ENCODE measurements around the gene DNPEP.

The DNPEP gene

DNA sequence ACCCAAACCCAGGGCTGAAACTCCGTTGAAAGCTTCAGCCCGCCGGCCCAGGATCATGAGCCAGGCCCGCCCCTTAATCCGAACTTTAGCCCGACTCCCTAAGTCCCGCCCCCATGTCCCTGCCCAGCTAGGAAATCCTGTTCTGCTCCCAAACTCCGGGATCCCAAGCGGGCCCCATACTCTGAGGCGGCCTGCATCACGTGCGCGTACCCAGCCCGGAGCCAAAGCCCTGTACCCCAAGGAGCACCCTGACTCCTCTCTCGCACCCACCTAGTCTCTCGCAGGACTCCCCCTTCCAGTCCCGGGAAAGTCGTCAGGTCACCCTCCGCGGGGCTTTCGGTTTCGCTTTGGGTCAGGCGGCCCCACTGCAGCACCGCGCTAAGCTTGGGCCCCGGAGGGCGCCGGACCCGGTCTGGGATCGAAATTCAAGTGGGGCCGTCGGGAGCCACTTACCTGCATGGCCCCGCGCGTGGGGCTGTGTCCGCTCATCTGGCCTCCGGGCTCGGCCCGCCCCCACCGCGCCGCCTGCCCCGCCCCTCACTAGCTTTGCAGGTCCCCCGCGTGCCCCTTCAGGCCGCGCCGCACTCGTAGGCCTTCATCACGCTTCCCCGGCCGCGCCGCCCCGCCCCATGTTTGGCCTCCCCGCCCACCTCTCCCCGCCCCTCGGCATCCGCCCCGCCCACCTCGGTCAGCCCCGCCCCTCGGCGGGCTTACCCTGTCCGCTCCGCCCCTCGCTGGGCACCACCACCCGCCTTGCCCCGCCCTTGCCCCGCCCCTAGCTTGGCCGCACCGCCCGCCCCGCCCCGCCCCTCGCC, at the start of gene DNPEP:
Gene DNPEP (minus strand): TSS at position 607 of the 815 bp plus-strand sequence. CDS start 118 bp downstream, at position 489.
- Histone ChIP-seq H3K9me3 (ENCODE audit: insufficient read depth, low read length) (no peaks in the 10 kb centered on the region), H3K4me1 (ENCODE audit: insufficient read depth, insufficient read length) (peaks cover 6% of the 10 kb centered on the region), H3K27me3 (ENCODE audit: insufficient read depth, insufficient read length) (peaks cover 8% of the 10 kb centered on the region), H3K4me3 (ENCODE audit: insufficient read length, low read depth) (peak within 1 kb of the TSS; percentile 85), H3K9ac (ENCODE audit: insufficient read length, low read depth) (peak within 1 kb of the TSS; percentile 86), H3K36me3 (ENCODE audit: insufficient read depth, insufficient read length, low read length) (peaks cover 38% of the 10 kb centered on the region)
- peak; percentile 76 for DNase-seq (ENCODE audit: low read depth, low spot score)
- TF ChIP-seq ZNF274 (IDR thresholded peaks at IDR 0.05; ENCODE audit: low read depth, low read length) (no peak), SUZ12 (IDR thresholded peaks at IDR 0.05; ENCODE audit: extremely low read depth, insufficient read depth, insufficient read length) (no peak), YY1 (IDR thresholded peaks at IDR 0.05; ENCODE audit: insufficient read depth, insufficient read length) (no peak)

DNA sequence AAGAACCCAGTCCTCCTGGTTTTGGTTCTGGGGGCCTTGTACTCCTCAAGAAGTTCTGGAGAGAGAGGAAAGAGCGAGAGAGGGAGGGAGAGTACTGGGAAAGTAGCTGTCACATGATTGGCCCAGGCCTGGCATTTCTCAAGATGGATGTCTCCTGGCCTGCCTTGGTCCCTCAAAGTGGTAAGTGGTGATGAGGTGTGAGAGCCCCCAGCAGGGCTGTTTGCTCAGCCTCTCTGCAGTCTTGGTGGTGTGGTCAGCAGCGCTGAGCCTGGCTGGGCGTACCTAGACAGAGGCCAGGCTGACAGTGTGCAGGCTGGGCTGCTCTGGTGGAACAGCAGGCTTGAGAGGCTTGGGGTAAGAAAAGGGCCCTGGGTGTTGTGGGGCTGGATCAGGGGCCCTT, 49.4 kb upstream of the DNPEP start:
- Histone ChIP-seq H3K9me3 (ENCODE audit: insufficient read depth, low read length) (no peaks in the 10 kb centered on the region), H3K4me3 (ENCODE audit: insufficient read length, low read depth) (no peak overlapping the region), H3K9ac (ENCODE audit: insufficient read length, low read depth) (no peak overlapping the region), H3K36me3 (ENCODE audit: insufficient read depth, insufficient read length, low read length) (no peaks in the 10 kb centered on the region), H3K27me3 (ENCODE audit: insufficient read depth, insufficient read length) (peaks cover 71% of the 10 kb centered on the region), H3K4me1 (ENCODE audit: insufficient read depth, insufficient read length) (peaks cover 5% of the 10 kb centered on the region)
- no peak for DNase-seq (ENCODE audit: low read depth, low spot score)
- TF ChIP-seq SUZ12 (IDR thresholded peaks at IDR 0.05; ENCODE audit: extremely low read depth, insufficient read depth, insufficient read length) (no peak), ZNF274 (IDR thresholded peaks at IDR 0.05; ENCODE audit: low read depth, low read length) (no peak), YY1 (IDR thresholded peaks at IDR 0.05; ENCODE audit: insufficient read depth, insufficient read length) (no peak)

DNA sequence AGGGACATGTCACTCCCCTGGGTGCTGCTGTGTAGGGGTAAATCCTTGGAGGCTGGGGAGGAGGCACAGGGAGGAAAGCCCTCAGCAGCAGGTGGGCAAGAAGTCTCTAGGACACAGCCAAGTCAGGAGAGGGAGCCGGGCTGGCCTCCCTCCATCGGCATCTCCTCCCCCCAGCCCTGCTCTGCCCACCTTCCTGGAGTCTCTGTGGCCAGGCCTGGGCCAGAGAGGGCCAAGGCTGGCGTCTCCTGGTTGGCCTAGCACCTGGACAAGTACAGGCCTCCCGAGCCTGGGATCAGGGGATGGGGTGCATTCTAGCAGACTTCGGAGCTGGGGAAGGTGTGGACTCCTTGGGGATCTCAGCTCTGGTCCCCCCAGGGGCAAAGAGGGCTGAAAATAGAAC, 48.8 kb upstream of the DNPEP start:
- DNase-seq (ENCODE audit: low read depth, low spot score): no peak
- Histone ChIP-seq H3K9ac (ENCODE audit: insufficient read length, low read depth) (no peak overlapping the region), H3K27me3 (ENCODE audit: insufficient read depth, insufficient read length) (peaks cover 70% of the 10 kb centered on the region), H3K36me3 (ENCODE audit: insufficient read depth, insufficient read length, low read length) (no peaks in the 10 kb centered on the region), H3K9me3 (ENCODE audit: insufficient read depth, low read length) (no peaks in the 10 kb centered on the region), H3K4me1 (ENCODE audit: insufficient read depth, insufficient read length) (peaks cover 5% of the 10 kb centered on the region), H3K4me3 (ENCODE audit: insufficient read length, low read depth) (no peak overlapping the region)
- TF ChIP-seq YY1 (IDR thresholded peaks at IDR 0.05; ENCODE audit: insufficient read depth, insufficient read length) (no peak), SUZ12 (IDR thresholded peaks at IDR 0.05; ENCODE audit: extremely low read depth, insufficient read depth, insufficient read length) (no peak), ZNF274 (IDR thresholded peaks at IDR 0.05; ENCODE audit: low read depth, low read length) (no peak)

DNA sequence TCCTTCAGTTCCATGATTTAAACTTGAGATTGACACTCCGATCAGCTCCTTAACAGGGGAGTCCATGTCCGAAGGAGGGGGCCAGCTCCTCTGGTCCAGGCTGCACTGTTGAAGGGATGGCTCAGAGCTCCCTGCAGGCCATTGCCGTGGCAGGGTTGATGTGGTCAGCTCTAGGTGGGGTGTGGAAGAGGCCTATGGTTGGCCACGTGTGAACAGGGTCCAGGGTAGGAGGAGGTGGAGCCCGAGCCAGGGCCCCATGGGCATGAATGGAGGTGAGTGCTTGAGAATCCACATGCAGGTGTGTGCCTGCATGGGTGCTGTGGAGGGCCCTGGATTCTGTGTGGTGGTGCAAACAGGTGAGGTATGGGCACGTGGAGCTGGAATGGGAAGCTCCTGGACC, 48.0 kb upstream of the DNPEP start:
- Histone ChIP-seq H3K4me3 (ENCODE audit: insufficient read length, low read depth) (no peak overlapping the region), H3K9me3 (ENCODE audit: insufficient read depth, low read length) (no peaks in the 10 kb centered on the region), H3K36me3 (ENCODE audit: insufficient read depth, insufficient read length, low read length) (no peaks in the 10 kb centered on the region), H3K4me1 (ENCODE audit: insufficient read depth, insufficient read length) (peaks cover 5% of the 10 kb centered on the region), H3K27me3 (ENCODE audit: insufficient read depth, insufficient read length) (peaks cover 62% of the 10 kb centered on the region), H3K9ac (ENCODE audit: insufficient read length, low read depth) (peak overlapping the region; percentile 78)
- no peak for DNase-seq (ENCODE audit: low read depth, low spot score)
- TF ChIP-seq ZNF274 (IDR thresholded peaks at IDR 0.05; ENCODE audit: low read depth, low read length) (no peak), SUZ12 (IDR thresholded peaks at IDR 0.05; ENCODE audit: extremely low read depth, insufficient read depth, insufficient read length) (no peak), YY1 (IDR thresholded peaks at IDR 0.05; ENCODE audit: insufficient read depth, insufficient read length) (no peak)

DNA sequence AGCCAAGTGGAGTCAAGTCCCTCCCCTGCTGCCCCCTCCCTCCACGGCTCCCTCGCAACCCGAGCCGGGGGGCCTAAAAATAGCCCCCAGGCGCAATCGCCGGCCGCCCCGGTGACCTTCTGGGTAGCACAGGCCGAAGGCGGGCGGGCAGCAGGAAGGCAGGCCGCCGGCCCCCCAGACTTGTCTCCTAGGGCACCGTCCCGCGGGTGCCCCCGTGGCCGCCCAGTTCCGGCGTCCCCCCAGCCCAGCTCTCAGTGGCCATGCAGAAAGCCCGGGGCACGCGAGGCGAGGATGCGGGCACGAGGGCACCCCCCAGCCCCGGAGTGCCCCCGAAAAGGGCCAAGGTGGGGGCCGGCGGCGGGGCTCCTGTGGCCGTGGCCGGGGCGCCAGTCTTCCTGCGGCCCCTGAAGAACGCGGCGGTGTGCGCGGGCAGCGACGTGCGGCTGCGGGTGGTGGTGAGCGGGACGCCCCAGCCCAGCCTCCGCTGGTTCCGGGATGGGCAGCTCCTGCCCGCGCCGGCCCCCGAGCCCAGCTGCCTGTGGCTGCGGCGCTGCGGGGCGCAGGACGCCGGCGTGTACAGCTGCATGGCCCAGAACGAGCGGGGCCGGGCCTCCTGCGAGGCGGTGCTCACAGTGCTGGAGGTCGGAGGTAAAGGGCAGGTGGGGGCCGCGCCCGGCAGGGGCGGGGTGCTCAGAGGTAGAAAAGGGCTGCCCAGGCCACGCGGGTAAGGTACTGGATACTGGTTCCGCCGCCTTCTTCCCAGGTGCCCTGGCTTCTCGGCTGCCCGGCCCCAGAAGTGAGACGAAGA, 47.2 kb upstream of the DNPEP start, which contains the start of gene SPEG:
Gene SPEG (plus strand): TSS at position 126 of the 808 bp plus-strand sequence. CDS start 135 bp downstream, at position 261.
- Histone ChIP-seq H3K4me3 (ENCODE audit: insufficient read length, low read depth) (peak within 1 kb of the TSS; percentile 42), H3K36me3 (ENCODE audit: insufficient read depth, insufficient read length, low read length) (no peaks in the 10 kb centered on the region), H3K9ac (ENCODE audit: insufficient read length, low read depth) (peak within 1 kb of the TSS; percentile 78), H3K27me3 (ENCODE audit: insufficient read depth, insufficient read length) (peaks cover 56% of the 10 kb centered on the region), H3K4me1 (ENCODE audit: insufficient read depth, insufficient read length) (peaks cover 5% of the 10 kb centered on the region), H3K9me3 (ENCODE audit: insufficient read depth, low read length) (no peaks in the 10 kb centered on the region)
- TF ChIP-seq ZNF274 (IDR thresholded peaks at IDR 0.05; ENCODE audit: low read depth, low read length) (no peak), YY1 (IDR thresholded peaks at IDR 0.05; ENCODE audit: insufficient read depth, insufficient read length) (no peak), SUZ12 (IDR thresholded peaks at IDR 0.05; ENCODE audit: extremely low read depth, insufficient read depth, insufficient read length) (no peak)
- DNase-seq (ENCODE audit: low read depth, low spot score): no peak

DNA sequence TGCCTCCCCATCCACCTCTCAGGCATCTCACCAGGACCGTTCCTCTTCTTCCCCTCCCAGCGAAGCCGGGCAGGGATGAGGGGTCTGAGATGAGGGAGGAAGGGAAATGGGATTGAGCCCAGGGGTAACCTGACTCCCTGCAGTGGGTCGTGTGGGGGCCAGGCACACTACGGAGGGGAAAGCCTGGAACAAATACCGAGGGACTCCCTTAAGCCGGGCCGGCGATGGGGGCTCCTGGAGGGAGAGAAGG, 46.7 kb upstream of the DNPEP start:
- H3K9ac ChIP-seq (ENCODE audit: insufficient read length, low read depth): peak overlapping the region; percentile 78
- H3K4me1 ChIP-seq (ENCODE audit: insufficient read depth, insufficient read length): peaks cover 5% of the 10 kb centered on the region
- no peak for TF ChIP-seq SUZ12 (IDR thresholded peaks at IDR 0.05; ENCODE audit: extremely low read depth, insufficient read depth, insufficient read length)
- no peak for TF ChIP-seq YY1 (IDR thresholded peaks at IDR 0.05; ENCODE audit: insufficient read depth, insufficient read length)
- TF ChIP-seq ZNF274 (IDR thresholded peaks at IDR 0.05; ENCODE audit: low read depth, low read length): no peak
- no peaks in the 10 kb centered on the region for H3K36me3 ChIP-seq (ENCODE audit: insufficient read depth, insufficient read length, low read length)
- H3K9me3 ChIP-seq (ENCODE audit: insufficient read depth, low read length): no peaks in the 10 kb centered on the region
- no peak for DNase-seq (ENCODE audit: low read depth, low spot score)
- H3K27me3 ChIP-seq (ENCODE audit: insufficient read depth, insufficient read length): peaks cover 51% of the 10 kb centered on the region
- H3K4me3 ChIP-seq (ENCODE audit: insufficient read length, low read depth): peak overlapping the region; percentile 42

All from NT2/D1 (cell line).